ENCODE measurements around the gene GALK1. TPM values are rescaled to one million over a fixed set of nuclear protein-coding genes. Genes with fewer than 3 reads are reported as not detected.

GALK1 gene
- total RNA-seq, 2 experiments from 2014 or later, result 43.4 to 50.7 TPM

DNA sequence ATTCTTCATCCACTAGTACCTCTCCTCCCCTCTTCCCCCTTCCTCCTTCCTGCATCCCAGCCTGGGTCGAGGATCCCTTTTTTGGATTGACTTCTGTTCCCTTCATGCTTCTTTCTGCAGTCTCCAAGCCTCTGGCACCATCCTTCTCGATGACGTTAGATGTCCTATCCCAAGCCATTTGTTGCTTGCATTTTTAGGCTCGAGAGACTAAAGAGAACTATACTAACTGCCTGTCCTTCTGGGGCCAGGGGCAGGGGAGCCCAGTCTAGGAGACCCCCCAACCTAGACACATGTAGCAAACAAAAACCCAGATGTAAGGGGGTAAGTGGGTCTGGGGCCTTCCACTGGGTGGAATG is 43.5 kb upstream of the GALK1 start:
- CTCF ChIA-PET, result interaction anchor here (0.7 to 1.7 kb wide), 3 partner anchors 18 to 21 kb away, joined by 3 to 5 read pairs (median 3); no protein-coding TSS in a partner anchor
- POLR2A ChIA-PET, result interaction anchor here (0.8 to 1.2 kb wide), 2 partner anchors 11 to 22 kb away, joined by 3 to 4 read pairs; no protein-coding TSS in a partner anchor
- Mint-ChIP-seq H3K4me1 (ENCODE audit: low read depth) (peaks cover 11% of the 10 kb centered on the region), H3K4me3 (no peak overlapping the region), H3K9me3 (no peaks in the 10 kb centered on the region), H3K27ac (no peak overlapping the region), H3K36me3 (ENCODE audit: low read depth) (no peaks in the 10 kb centered on the region), H3K27me3 (no peaks in the 10 kb centered on the region)
- TF ChIP-seq, protein P1, sequence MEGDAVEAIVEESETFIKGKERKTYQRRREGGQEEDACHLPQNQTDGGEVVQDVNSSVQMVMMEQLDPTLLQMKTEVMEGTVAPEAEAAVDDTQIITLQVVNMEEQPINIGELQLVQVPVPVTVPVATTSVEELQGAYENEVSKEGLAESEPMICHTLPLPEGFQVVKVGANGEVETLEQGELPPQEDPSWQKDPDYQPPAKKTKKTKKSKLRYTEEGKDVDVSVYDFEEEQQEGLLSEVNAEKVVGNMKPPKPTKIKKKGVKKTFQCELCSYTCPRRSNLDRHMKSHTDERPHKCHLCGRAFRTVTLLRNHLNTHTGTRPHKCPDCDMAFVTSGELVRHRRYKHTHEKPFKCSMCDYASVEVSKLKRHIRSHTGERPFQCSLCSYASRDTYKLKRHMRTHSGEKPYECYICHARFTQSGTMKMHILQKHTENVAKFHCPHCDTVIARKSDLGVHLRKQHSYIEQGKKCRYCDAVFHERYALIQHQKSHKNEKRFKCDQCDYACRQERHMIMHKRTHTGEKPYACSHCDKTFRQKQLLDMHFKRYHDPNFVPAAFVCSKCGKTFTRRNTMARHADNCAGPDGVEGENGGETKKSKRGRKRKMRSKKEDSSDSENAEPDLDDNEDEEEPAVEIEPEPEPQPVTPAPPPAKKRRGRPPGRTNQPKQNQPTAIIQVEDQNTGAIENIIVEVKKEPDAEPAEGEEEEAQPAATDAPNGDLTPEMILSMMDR (IDR thresholded peaks at IDR 0.05), result no peak
- ATAC-seq (no peak), DNase-seq (no peak)
- intact Hi-C loops (cut with micrococcal nuclease), result no loop called here

GRCh38 chr17:75807861-75808260 is 42.9 kb upstream of the GALK1 start:
- no peak for DNase-seq

DNA sequence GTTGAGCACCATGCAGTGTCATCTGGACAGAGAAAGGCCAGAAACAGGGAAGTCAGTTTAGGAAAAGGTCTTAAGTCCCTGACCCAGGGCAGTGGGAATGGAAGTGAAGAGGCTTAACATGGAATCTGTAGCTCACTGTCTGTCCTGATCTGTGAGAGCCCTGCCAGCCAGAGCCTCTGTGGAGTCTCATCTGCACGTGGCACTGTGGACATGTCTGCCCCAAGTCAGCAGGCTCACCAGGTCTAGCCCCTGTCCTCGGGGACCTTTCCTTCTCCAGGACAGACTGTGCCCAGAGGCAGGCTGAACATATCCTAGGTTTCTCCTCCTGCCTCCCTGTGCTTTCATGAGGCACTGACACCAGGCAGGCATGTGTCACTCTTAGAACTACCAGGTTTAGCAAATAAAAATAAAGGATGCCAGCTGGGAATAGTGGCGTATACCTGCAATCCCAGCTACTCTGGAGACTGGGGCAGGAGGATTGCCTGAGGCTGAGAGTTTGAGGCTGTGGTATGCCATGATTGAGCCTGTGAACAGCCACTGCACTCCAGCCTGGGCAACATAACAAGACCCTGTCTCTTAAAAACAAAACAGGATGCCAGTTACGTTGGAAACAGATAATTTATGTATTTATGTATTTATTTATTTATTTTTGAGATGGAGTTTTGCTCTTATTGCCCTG is 42.0 kb upstream of the GALK1 start:
- no peak for ATAC-seq
- intact Hi-C loops (cut with micrococcal nuclease), result no loop called here
- Mint-ChIP-seq H3K27ac (no peak overlapping the region), H3K9me3 (no peaks in the 10 kb centered on the region), H3K27me3 (no peaks in the 10 kb centered on the region), H3K4me3 (no peak overlapping the region), H3K4me1 (ENCODE audit: low read depth) (peaks cover 18% of the 10 kb centered on the region), H3K36me3 (ENCODE audit: low read depth) (no peaks in the 10 kb centered on the region)
- TF ChIP-seq, protein P1 (IDR thresholded peaks at IDR 0.05), result no peak
- DNase-seq, result no peak
- ChIA-PET POLR2A (interaction anchor here (0.6 to 1.2 kb wide), 2 partner anchors 21 to 60 kb away, joined by 3 to 4 read pairs; no protein-coding TSS in a partner anchor), CTCF (interaction anchor here (1.7 kb wide), 1 partner anchor 20 kb away, joined by 5 read pairs; no protein-coding TSS in a partner anchor)

More at GRCh38 chr17:75807861-75808260, 42.9 kb upstream of the GALK1 start:
- Mint-ChIP-seq H3K27me3 (no peaks in the 10 kb centered on the region), H3K36me3 (ENCODE audit: low read depth) (no peaks in the 10 kb centered on the region), H3K27ac (no peak overlapping the region), H3K4me3 (no peak overlapping the region), H3K9me3 (no peaks in the 10 kb centered on the region), H3K4me1 (ENCODE audit: low read depth) (peaks cover 15% of the 10 kb centered on the region)
- no peak for ATAC-seq
- ChIA-PET CTCF (interaction anchor here (0.7 to 1.7 kb wide), 3 partner anchors 19 to 52 kb away, joined by 3 to 5 read pairs (median 3); no protein-coding TSS in a partner anchor), POLR2A (interaction anchor here (0.8 to 1.2 kb wide), 2 partner anchors 10 to 22 kb away, joined by 3 to 4 read pairs; no protein-coding TSS in a partner anchor)
- TF ChIP-seq, protein P1 (IDR thresholded peaks at IDR 0.05), result no peak
- intact Hi-C loops (cut with micrococcal nuclease), result no loop called here

- no peak for ATAC-seq
- ChIA-PET POLR2A (interaction anchor here (0.7 to 1.5 kb wide), 6 partner anchors 13 to 177 kb away, joined by 3 to 5 read pairs (median 4); partner anchors contain the start of gene UNK), CTCF (interaction anchor here (0.7 to 1.8 kb wide), 7 partner anchors 10 to 58 kb away, joined by 3 to 7 read pairs (median 4); no protein-coding TSS in a partner anchor)
- Mint-ChIP-seq H3K4me1 (ENCODE audit: low read depth) (peaks cover 18% of the 10 kb centered on the region), H3K9me3 (no peaks in the 10 kb centered on the region), H3K4me3 (no peak overlapping the region), H3K36me3 (ENCODE audit: low read depth) (peaks cover 7% of the 10 kb centered on the region), H3K27me3 (no peaks in the 10 kb centered on the region), H3K27ac (no peak overlapping the region)
- no peak for DNase-seq
- TF ChIP-seq, protein P1 (IDR thresholded peaks at IDR 0.05), result no peak
- intact Hi-C loops (cut with micrococcal nuclease), result no loop called here
Observed at GRCh38 chr17:75803883-75804282, 38.9 kb upstream of the GALK1 start.

DNA sequence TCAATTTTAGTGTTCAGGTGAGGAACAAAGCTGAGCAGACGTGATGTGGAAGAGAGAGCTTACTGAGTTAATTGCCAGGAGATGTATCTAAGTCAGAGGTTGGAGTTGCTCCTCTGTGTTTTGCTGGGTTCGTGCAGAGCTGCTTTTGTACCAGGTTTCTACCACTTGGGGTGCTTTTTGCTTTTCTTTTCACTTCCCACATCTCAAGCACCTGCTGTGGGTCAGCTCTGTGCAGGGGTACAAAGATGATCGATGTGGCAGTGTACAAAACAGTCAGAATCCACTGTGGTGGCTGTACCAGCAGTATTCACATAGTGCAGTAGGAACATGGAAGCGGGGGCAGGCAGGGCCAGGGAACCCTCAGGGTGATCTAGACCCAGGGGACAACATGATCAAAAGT is 34.4 kb upstream of the GALK1 start:
- H3K4me3 Mint-ChIP-seq, result no peak overlapping the region
- no peak for ATAC-seq
- H3K27me3 Mint-ChIP-seq, result no peaks in the 10 kb centered on the region
- intact Hi-C loops (cut with micrococcal nuclease), result no loop called here
- DNase-seq, result no peak
- peaks cover 14% of the 10 kb centered on the region for H3K4me1 Mint-ChIP-seq (ENCODE audit: low read depth)
- ChIA-PET POLR2A (interaction anchor here (0.8 to 1.9 kb wide), 6 partner anchors 8 to 28 kb away, joined by 3 to 4 read pairs (median 3); no protein-coding TSS in a partner anchor), CTCF (interaction anchor here (1.0 kb wide), 1 partner anchor 28 kb away, joined by 3 read pairs; no protein-coding TSS in a partner anchor)
- peaks cover 13% of the 10 kb centered on the region for H3K36me3 Mint-ChIP-seq (ENCODE audit: low read depth)
- peak overlapping the region; percentile 0 for H3K27ac Mint-ChIP-seq
- TF ChIP-seq, protein P1 (IDR thresholded peaks at IDR 0.05), result no peak
- H3K9me3 Mint-ChIP-seq, result no peaks in the 10 kb centered on the region

All from activated CD8-positive, alpha-beta T cell treated with anti-CD3 and anti-CD28 coated beads for 36 hours (primary cell).